ENCODE measurements around the gene NR5A2.

NR5A2 gene

DNA sequence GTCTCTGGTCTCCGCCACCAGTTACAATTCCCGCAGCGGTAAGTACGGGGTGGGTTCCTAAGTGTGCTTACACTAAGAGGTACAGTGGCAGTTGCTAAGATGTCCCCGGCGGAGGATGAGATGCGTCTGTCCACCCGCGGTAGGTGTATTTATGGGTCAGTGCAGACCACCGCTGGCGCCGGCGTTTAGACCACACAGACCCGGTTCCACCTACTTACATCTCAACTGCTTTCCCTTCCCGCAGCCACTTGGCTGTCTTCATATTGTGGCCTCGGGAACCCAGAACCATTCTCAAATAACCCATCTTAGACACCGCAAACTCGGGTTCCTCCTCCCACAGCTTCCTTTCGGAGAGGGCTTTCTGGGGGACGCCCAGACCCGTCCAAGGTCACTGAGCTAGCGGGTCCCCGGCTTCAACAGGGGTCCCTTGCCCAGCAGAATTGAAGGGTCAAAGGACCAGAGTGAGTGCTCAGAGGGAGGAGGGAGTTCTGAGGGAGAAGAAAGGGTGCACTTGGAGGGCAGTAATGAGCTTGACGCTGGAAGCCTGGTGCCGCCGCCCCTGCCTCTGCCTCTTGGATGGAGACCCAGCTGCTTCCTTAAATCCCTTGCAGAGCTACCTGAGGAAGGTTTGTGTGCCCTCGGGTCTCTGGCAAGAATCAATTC is 8.6 kb downstream of the NR5A2 start:
- no peak for DNase-seq (ENCODE audit: low read depth)

DNA sequence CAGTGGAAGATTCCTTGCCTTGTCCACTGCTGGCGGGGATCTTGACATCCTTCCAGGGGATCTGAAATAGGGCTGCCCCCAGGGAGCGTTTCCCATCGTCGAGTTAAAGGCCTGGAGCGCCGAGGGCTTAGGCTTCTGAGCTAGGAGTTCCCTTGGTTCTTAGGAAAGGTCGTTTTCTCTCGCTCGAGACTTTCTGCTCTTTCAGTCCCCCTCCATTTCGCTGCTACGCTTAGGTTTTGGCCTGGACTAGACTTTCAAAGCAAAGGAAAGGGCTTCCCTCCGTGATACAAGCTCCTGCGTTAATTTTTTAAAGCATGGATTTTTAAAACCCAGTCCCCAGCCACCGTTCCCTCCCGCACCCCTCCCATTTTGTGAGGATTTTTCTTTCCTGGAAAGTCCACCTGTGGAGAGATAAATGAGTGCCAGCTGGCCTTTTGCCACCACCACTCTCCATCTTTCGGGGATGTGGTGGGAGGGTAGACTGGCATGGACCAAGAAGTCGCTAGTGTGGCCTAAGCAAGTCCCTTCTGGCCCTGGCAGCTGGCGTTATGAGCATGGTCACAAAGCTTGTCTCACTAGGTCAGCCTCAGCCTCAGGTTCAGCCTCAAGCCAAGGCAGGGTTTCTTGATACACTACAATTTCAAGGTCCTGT is 9.2 kb downstream of the NR5A2 start:
- DNase-seq (ENCODE audit: low read depth), result no peak

DNA sequence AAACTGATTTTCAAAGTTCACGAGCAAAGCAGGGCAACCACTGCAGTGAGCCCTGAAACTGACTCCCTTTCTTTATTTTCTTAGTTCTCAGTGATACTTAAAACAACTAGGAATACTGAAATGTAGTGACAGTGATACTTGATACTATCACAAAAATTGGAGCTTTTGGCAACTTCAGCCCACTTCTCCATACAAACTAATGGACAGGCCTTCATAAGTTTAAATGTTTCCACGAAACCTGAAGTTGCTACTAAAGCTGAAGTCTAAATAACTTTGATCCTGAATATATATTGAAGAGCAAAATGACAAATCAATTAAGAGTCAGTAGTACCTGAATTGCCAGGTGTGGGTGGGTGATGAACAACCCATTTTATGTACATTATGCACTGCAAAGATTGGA is 10.0 kb downstream of the NR5A2 start:
- DNase-seq (ENCODE audit: low read depth), result no peak

- no peak for DNase-seq (ENCODE audit: low read depth)
Measured at GRCh38 chr1:200037904-200038303, 10.4 kb downstream of the NR5A2 start.

- DNase-seq (ENCODE audit: low read depth), result no peak
Measured at GRCh38 chr1:200038325-200038980, 10.9 kb downstream of the NR5A2 start.

DNA sequence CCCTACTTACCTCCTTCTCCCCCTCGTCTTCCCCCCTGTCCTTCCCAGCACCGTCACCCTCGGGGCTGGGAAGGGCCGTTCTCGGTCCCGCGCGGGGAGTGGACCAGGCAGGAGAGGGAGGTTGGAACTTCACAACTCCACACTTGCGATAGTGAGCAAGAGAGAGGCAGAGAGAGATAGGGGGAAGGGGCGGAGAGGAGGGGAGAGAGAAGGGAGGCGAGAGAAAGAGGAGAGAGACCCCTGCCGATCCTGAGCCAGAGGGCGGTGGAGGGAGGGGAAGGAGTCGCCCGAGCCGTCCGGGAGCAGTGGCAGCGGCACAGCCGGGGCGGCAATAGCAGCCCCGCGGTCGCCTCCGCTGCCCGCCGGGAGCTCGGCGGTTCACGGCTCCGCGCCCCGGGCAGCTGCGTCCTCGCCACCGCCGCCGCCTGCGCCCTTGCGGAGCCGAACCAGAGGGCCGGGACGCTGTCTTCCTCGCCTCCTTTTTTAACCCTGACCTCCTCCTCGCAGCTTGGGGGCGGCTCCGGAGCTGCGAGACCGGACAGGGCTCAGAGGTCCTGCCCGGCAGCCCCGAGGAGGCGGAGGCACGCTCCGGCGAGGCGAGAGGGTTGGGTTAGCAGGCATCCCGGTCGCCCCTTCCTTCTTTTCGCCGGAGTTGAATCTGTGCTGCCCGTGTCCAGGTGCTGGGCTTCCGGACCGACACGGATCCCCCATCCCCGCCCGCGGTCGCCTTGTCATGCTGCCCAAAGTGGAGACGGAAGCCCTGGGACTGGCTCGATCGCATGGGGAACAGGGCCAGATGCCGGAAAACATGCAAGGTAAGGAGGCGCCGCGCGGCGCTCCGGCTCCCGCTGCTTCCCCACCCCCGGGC is 11.7 kb downstream of the NR5A2 start:
- DNase-seq (ENCODE audit: low read depth), result peak; percentile 47

GRCh38 chr1:200039849-200040474 is 12.5 kb downstream of the NR5A2 start:
- DNase-seq (ENCODE audit: low read depth), result no peak

- DNase-seq (ENCODE audit: low read depth), result no peak
Measured at GRCh38 chr1:200040481-200041138, 13.1 kb downstream of the NR5A2 start.

GRCh38 chr1:200041337-200042118 is 14.0 kb downstream of the NR5A2 start:
- DNase-seq (ENCODE audit: low read depth), result no peak

GRCh38 chr1:200042119-200042551 is 14.6 kb downstream of the NR5A2 start:
- DNase-seq (ENCODE audit: low read depth), result no peak

DNA sequence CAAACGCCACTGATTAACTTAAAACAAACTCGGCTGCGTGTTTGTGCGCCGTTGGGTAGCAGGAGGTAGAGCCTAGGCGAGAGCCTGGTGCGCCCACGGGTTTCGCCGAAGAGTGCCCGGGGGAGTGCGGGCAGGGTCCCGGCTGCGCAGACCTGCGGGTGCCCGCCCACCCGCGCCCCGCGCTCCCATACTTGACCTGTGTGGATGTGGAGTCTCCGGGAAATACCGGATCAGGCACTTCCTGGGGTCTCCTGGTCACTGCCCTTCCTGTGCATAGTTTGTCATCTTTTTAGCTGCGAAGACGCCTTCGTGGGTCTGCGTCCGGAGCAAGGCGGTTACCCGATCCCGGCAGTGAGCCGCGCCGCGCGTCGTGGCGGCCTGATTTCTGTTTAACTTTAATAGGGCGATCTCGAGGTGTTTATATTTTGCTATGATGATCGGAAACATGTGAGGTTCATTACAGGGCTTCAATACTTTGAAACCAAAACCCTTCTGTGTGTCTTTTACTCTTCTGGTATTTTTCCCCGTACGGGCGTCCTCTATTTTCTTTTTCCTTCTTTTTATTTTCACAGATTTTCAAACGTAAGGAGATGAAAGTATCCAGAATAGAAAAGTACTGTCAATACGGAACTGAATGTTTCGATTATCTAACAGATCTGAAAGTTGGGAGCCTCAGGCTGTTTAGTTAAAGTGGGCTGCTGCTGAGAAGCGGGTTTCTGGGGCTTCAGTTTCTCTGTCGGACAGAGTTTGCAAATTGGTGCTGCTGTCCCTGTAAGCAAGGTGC is 15.2 kb downstream of the NR5A2 start:
- DNase-seq (ENCODE audit: low read depth), result no peak

DNA sequence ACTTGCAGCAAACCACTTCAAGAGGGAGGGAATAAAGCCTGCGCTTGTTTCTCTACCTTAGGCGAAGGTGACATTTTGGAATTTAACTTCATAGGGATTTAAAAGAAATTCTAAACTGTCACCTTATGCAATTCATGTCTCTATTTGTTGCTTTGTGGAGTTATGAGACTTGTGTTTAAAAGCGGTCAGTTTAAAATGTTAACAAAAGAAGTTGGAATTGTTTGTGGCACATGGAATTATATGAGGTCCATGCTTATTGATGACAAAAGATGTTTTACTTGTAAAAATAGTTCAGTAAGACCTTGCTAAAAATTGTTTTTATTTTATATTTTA is 15.8 kb downstream of the NR5A2 start:
- DNase-seq (ENCODE audit: low read depth), result no peak

DNA sequence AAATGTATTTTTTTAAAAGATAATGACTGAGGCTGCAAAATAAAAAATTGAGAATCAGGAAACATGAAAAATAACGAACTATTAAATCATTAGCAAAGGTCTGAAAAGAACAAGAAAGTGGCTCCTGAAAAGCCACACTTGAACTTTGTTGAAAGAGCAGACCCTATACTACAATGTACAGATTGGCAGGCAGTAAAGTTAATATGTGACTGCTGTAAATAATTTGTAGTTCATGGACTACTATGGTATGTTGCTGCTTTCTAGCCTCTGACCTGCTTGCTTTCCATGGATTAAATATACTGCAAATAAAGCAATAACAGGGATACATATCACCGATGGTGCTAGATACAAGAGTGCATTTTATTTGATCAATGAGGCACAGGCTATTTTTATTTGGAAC is 18.6 kb downstream of the NR5A2 start:
- DNase-seq (ENCODE audit: low read depth), result no peak

DNA sequence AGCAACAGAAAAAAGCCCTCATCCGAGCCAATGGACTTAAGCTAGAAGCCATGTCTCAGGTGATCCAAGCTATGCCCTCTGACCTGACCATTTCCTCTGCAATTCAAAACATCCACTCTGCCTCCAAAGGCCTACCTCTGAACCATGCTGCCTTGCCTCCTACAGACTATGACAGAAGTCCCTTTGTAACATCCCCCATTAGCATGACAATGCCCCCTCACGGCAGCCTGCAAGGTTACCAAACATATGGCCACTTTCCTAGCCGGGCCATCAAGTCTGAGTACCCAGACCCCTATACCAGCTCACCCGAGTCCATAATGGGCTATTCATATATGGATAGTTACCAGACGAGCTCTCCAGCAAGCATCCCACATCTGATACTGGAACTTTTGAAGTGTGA is 20.7 kb downstream of the NR5A2 start:
- DNase-seq (ENCODE audit: low read depth), result no peak

- no peak for DNase-seq (ENCODE audit: low read depth)
Measured at GRCh38 chr1:200049810-200050209, 22.3 kb downstream of the NR5A2 start.

DNA sequence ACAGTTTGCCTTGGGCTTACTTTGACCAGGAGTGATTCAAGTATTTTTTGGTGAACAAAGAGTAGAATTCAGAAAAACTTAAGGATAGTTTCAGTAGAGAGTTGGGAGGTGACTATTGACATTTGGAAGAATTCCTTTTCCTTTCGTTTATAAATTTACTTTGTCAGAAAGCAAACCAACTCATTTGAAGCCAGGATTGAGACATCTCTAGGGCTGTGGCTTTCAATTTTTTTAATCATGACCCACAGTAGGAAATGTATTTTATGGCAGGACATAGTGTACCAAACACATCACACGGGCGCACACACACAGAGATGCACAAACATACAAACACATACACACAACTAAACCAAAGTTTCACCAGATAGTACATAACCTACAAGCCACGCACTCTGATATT is 24.1 kb downstream of the NR5A2 start:
- DNase-seq (ENCODE audit: low read depth), result no peak

- DNase-seq (ENCODE audit: low read depth), result no peak
Measured at GRCh38 chr1:200053091-200053490, 25.6 kb downstream of the NR5A2 start.

DNA sequence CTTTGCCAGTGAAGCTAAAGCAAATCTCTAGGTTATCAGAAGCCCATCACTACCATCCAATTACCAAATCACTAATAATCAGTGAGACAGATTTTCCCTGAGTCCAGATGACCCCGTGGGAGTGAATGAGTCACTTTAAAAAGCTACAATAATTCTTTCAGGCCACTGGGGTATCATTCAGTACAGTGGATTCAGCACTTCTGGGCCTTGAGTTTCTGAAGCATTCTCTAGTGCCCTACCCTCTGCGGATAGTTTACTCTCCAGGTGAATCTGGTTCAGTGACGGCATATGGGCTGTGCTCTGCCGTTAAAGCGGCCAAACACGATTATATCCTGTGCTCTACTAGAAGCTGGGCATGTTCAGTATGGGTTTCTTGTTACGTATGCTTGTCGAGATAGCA is 26.1 kb downstream of the NR5A2 start:
- DNase-seq (ENCODE audit: low read depth), result peak; percentile 28

DNA sequence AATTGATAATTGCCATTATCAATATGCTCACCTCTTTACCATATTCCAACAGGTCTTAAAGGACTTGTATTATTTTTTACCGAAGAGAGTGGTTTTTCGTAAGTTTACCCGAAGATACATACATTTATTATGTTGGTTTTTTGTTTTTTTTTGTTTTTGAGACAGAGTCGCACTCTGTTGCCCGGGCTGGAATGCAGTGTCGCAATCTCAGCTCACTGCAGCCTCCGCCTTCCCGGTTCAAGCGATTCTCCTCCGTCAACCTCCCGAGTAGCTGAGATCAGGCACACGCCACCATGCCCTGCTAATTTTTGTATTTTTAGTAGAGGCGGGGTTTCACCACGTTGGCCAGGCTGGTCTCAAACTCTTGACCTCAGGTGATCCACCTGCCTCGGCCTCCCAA is 30.8 kb downstream of the NR5A2 start:
- DNase-seq (ENCODE audit: low read depth), result no peak

DNA sequence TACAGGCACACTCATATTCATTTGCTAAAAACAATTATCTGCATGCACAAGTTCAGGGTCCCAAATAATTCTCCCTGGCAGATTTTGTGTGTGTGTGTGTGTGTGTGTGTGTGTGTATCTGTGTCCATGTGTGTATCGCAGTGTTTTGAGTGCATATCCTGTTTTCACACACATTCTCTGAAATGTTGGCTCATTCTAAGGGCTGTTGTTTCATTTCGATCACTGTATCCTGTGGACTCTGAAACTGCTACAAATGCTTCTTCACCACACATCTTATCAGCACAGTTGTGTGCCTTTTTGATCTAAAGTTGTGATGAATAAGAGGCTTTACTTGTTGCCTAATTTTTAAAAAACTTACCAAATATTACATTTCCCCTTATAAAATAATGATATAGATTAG is 34.6 kb downstream of the NR5A2 start:
- no peak for DNase-seq (ENCODE audit: low read depth)

All from ELR (cell line).